ENCODE data around the gene CORO6.

The CORO6 gene

DNA sequence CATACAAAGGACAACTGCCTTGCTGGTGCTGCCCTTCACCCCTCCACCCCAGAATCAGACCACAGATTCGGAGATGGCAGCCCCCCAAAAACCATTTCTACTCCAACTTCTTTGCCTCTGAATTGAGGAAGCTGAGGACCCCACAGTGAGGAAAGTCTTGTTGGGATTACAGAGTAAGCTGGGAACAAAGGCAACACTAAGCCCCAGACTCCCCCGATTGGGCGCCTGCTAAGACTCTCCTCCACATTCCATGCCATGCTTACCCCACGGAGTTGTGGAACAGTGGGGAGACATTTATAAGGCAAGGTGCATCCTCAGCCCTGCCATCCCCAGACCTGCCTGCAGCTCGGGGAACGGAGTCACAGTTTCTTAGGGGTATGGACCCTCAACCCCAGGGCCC is 35.1 kb downstream of the CORO6 start:
- Histone ChIP-seq H2BK12ac (ENCODE audit: low read length) (no peak overlapping the region), H3K27me3 (ENCODE audit: control insufficient read depth in 3 of 3, insufficient read depth in 3 of 3, low read depth in 1 of 3, low read length in 3 of 3) (no peaks in the 10 kb centered on the region), H4K91ac (ENCODE audit: low read depth, low read length, poor library complexity) (no peak overlapping the region), H3K18ac (ENCODE audit: low read length) (no peak overlapping the region), H3K36me3 (replicated peaks in 1 of 2; ENCODE audit: control insufficient read depth in 2 of 2, insufficient read depth in 2 of 2, low read length in 2 of 2) (peaks cover 7 to 16% of the 10 kb centered on the region in 2 donors), H2BK5ac (ENCODE audit: low read length) (no peak overlapping the region), H2BK15ac (ENCODE audit: low read length) (no peak overlapping the region), H2BK120ac (ENCODE audit: low read depth, low read length) (no peak overlapping the region), H3K79me1 (ENCODE audit: low read depth, low read length) (peaks cover 15% of the 10 kb centered on the region), H4K8ac (ENCODE audit: low read depth, low read length) (no peak overlapping the region), H3K4ac (ENCODE audit: low read length) (no peak overlapping the region), H3K4me2 (ENCODE audit: insufficient read depth, low read length, poor library complexity, severe bottlenecking) (no peak overlapping the region), H3K9me3 (replicated peaks in 1 of 2; ENCODE audit: control insufficient read depth in 2 of 2, insufficient read depth in 1 of 2, low read depth in 1 of 2, low read length in 2 of 2) (no peaks in the 10 kb centered on the region), H2AFZ (ENCODE audit: low read length) (no peak overlapping the region), H2AK5ac (ENCODE audit: low read depth, low read length) (peak overlapping the region; percentile 90), H3K4me1 (ENCODE audit: control insufficient read depth in 2 of 2, insufficient read depth in 1 of 2, low read depth in 1 of 2, low read length in 2 of 2) (peaks cover 46 to 57% of the 10 kb centered on the region in 2 donors), H3K23ac (ENCODE audit: low read depth, low read length, poor library complexity) (peak overlapping the region; percentile 0), H3K14ac (ENCODE audit: low read length) (no peak overlapping the region), H3K4me3 (ENCODE audit: low read length in 2 of 2) (peak overlapping the region in 1 of 2 donors; percentile 66), H3K27ac (replicated peaks; ENCODE audit: low read length) (no peak overlapping the region), H3K9ac (ENCODE audit: low read depth, low read length, poor library complexity) (no peak overlapping the region)
- WGBS, 2 donors (ENCODE audit: extremely low coverage in 2 of 2, insufficient read length in 2 of 2, insufficient replicate concordance in 1 of 2) = no CpG with 5 or more reads among the region's 6 CpGs
- DNase-seq (ENCODE audit: low spot score) = no peak

DNA sequence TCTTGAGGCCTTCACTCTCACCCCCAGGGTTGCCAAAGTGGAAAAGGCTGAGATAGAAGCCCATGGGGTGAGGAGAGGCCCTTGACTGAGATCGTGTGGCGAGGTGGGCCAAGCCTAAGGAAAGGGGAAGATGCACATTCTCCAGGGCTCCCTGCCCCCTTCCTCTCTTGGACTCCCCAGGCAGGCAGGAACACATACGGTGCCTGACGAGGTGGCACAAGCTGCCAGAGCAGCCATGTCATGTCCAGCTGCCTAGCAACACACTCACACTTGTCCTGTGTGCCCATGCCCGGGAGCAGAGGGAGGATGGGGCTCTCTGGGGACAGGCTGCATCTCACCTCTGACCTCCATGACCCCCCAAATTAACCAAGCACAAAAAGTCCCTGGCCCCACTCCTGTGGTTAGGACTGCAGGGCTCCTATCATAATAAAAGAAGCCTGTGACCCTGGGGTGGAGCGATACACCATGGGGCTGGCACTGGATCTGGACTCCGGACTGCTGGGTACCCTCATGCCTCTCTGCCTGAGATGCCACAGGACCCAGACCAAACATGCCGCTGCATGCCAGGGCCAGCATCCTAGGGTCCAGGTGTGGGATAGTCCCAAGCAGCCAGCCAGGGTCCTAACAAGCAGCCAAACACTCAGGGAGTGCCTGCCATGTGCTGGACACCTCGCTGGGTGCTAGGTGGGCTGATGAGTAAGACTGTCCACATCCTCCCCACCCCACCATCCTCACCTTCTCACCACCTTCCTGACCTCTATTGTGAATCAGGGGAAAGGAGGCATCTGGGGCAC is 35.8 kb downstream of the CORO6 start:
- Histone ChIP-seq H2BK120ac (ENCODE audit: low read depth, low read length) (no peak overlapping the region), H2BK5ac (ENCODE audit: low read length) (no peak overlapping the region), H3K18ac (ENCODE audit: low read length) (peak overlapping the region; percentile 5), H4K8ac (ENCODE audit: low read depth, low read length) (no peak overlapping the region), H3K9ac (ENCODE audit: low read depth, low read length, poor library complexity) (no peak overlapping the region), H3K9me3 (replicated peaks in 1 of 2; ENCODE audit: control insufficient read depth in 2 of 2, insufficient read depth in 1 of 2, low read depth in 1 of 2, low read length in 2 of 2) (no peaks in the 10 kb centered on the region), H3K27ac (replicated peaks; ENCODE audit: low read length) (no peak overlapping the region), H2BK12ac (ENCODE audit: low read length) (peak overlapping the region; percentile 19), H3K27me3 (ENCODE audit: control insufficient read depth in 3 of 3, insufficient read depth in 3 of 3, low read depth in 1 of 3, low read length in 3 of 3) (no peaks in the 10 kb centered on the region), H3K23ac (ENCODE audit: low read depth, low read length, poor library complexity) (peak overlapping the region; percentile 0), H4K91ac (ENCODE audit: low read depth, low read length, poor library complexity) (no peak overlapping the region), H3K79me1 (ENCODE audit: low read depth, low read length) (peaks cover 15% of the 10 kb centered on the region), H3K4me2 (ENCODE audit: insufficient read depth, low read length, poor library complexity, severe bottlenecking) (no peak overlapping the region), H3K4me1 (ENCODE audit: control insufficient read depth in 2 of 2, insufficient read depth in 1 of 2, low read depth in 1 of 2, low read length in 2 of 2) (peaks cover 39 to 50% of the 10 kb centered on the region in 2 donors), H2AK5ac (ENCODE audit: low read depth, low read length) (peak overlapping the region; percentile 61), H2BK15ac (ENCODE audit: low read length) (no peak overlapping the region), H3K4ac (ENCODE audit: low read length) (no peak overlapping the region), H3K14ac (ENCODE audit: low read length) (no peak overlapping the region), H3K4me3 (ENCODE audit: low read length in 2 of 2) (peak overlapping the region in 1 of 2 donors; percentile 66), H3K36me3 (replicated peaks in 1 of 2; ENCODE audit: control insufficient read depth in 2 of 2, insufficient read depth in 2 of 2, low read length in 2 of 2) (peaks cover 14 to 23% of the 10 kb centered on the region in 2 donors), H2AFZ (ENCODE audit: low read length) (no peak overlapping the region)
- no CpG with 5 or more reads among the region's 9 CpGs for WGBS, 2 donors (ENCODE audit: extremely low coverage in 2 of 2, insufficient read length in 2 of 2, insufficient replicate concordance in 1 of 2)
- no peak for DNase-seq (ENCODE audit: low spot score)

DNA sequence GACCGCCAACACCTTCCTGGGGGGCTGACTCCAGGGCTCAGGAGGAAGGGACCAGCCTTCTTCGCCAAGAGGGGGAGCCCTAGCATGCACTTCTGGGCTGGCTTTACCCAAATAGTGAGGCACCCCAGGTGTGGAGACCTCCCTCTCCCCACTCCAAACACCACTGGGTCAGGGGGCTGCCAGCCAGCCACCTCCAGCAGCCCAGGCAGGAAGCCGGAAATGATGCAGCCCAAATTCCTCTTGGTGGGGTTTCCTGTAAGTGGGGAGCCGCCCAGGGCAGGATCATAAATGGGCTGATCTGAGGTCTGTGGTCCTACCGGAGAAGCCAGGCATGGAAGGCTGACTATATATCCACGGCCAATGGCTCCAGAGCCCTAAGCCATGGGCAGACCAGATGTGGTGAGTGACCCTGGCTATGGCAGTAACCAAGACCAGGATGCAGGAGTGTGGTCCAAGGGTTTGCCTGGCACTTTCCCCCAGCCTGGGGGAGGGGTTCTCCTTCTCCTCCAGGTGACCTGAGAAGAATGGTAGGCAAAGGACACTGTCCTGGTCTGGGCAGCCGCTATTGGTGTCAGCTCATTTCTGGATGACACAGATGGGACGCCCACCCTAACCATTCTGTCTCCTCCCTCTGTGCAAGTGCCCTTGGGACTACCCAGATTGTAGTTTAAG is 37.5 kb downstream of the CORO6 start:
- Histone ChIP-seq H3K14ac (ENCODE audit: low read length) (no peak overlapping the region), H3K79me1 (ENCODE audit: low read depth, low read length) (peaks cover 17% of the 10 kb centered on the region), H3K9ac (ENCODE audit: low read depth, low read length, poor library complexity) (no peak overlapping the region), H2AK5ac (ENCODE audit: low read depth, low read length) (peak overlapping the region; percentile 58), H3K4me2 (ENCODE audit: insufficient read depth, low read length, poor library complexity, severe bottlenecking) (no peak overlapping the region), H3K27ac (replicated peaks; ENCODE audit: low read length) (no peak overlapping the region), H3K4me1 (ENCODE audit: control insufficient read depth in 2 of 2, insufficient read depth in 1 of 2, low read depth in 1 of 2, low read length in 2 of 2) (peaks cover 24 to 40% of the 10 kb centered on the region in 2 donors), H3K36me3 (replicated peaks in 1 of 2; ENCODE audit: control insufficient read depth in 2 of 2, insufficient read depth in 2 of 2, low read length in 2 of 2) (peaks cover 17 to 34% of the 10 kb centered on the region in 2 donors), H3K9me3 (replicated peaks in 1 of 2; ENCODE audit: control insufficient read depth in 2 of 2, insufficient read depth in 1 of 2, low read depth in 1 of 2, low read length in 2 of 2) (no peaks in the 10 kb centered on the region), H2BK5ac (ENCODE audit: low read length) (peak overlapping the region; percentile 72), H2BK120ac (ENCODE audit: low read depth, low read length) (no peak overlapping the region), H3K4me3 (ENCODE audit: low read length in 2 of 2) (no peak overlapping the region), H4K91ac (ENCODE audit: low read depth, low read length, poor library complexity) (no peak overlapping the region), H3K18ac (ENCODE audit: low read length) (peak overlapping the region; percentile 62), H2BK15ac (ENCODE audit: low read length) (peak overlapping the region; percentile 30), H3K23ac (ENCODE audit: low read depth, low read length, poor library complexity) (no peak overlapping the region), H2BK12ac (ENCODE audit: low read length) (no peak overlapping the region), H2AFZ (ENCODE audit: low read length) (no peak overlapping the region), H4K8ac (ENCODE audit: low read depth, low read length) (no peak overlapping the region), H3K4ac (ENCODE audit: low read length) (no peak overlapping the region), H3K27me3 (ENCODE audit: control insufficient read depth in 3 of 3, insufficient read depth in 3 of 3, low read depth in 1 of 3, low read length in 3 of 3) (no peaks in the 10 kb centered on the region)
- WGBS, 2 donors (ENCODE audit: extremely low coverage in 2 of 2, insufficient read length in 2 of 2, insufficient replicate concordance in 1 of 2) = no CpG with 5 or more reads among the region's 8 CpGs
- DNase-seq (ENCODE audit: low spot score) = no peak

DNA sequence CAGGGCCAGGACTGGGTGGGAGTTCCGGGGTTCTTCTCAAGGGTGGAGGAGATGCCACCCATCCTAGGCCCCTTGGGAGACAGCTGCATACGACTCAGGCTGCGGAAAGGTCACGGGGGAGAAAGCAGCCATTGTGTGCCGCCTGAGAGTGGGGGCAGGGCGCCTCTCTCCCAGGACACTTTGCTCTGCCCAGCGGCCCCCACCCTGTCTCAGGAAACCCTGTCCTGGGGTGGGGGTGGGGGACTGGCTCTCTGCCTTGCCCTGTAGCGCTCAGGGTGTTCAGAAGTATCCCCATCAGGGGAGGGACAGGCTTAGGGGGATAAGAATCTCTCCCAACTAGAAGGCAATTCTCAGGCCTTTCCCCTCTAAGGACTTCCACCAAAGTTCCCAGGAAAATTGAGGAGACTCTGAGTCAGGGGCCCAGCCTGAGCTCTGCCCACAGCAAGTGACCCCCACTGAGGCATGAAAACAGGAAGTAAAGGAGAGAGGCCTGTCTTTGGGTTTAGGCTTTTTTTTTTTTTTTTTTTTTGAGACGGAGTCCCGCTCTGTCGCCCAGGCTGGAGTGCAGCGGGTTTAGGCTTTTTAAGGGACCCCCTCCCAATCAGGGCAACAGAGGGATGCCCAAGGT is 38.1 kb downstream of the CORO6 start:
- Histone ChIP-seq H3K27ac (replicated peaks; ENCODE audit: low read length) (peak overlapping the region; percentile 20), H3K4me3 (ENCODE audit: low read length in 2 of 2) (no peak overlapping the region), H3K4me2 (ENCODE audit: insufficient read depth, low read length, poor library complexity, severe bottlenecking) (no peak overlapping the region), H2AFZ (ENCODE audit: low read length) (no peak overlapping the region), H3K4me1 (ENCODE audit: control insufficient read depth in 2 of 2, insufficient read depth in 1 of 2, low read depth in 1 of 2, low read length in 2 of 2) (peaks cover 20 to 34% of the 10 kb centered on the region in 2 donors), H3K23ac (ENCODE audit: low read depth, low read length, poor library complexity) (no peak overlapping the region), H3K18ac (ENCODE audit: low read length) (peak overlapping the region; percentile 41), H3K4ac (ENCODE audit: low read length) (no peak overlapping the region), H3K9me3 (replicated peaks in 1 of 2; ENCODE audit: control insufficient read depth in 2 of 2, insufficient read depth in 1 of 2, low read depth in 1 of 2, low read length in 2 of 2) (no peaks in the 10 kb centered on the region), H3K79me1 (ENCODE audit: low read depth, low read length) (peaks cover 17% of the 10 kb centered on the region), H4K8ac (ENCODE audit: low read depth, low read length) (no peak overlapping the region), H4K91ac (ENCODE audit: low read depth, low read length, poor library complexity) (no peak overlapping the region), H2BK5ac (ENCODE audit: low read length) (peak overlapping the region; percentile 72), H3K9ac (ENCODE audit: low read depth, low read length, poor library complexity) (no peak overlapping the region), H3K14ac (ENCODE audit: low read length) (peak overlapping the region; percentile 25), H2AK5ac (ENCODE audit: low read depth, low read length) (peak overlapping the region; percentile 58), H2BK15ac (ENCODE audit: low read length) (peak overlapping the region; percentile 38), H3K36me3 (replicated peaks in 1 of 2; ENCODE audit: control insufficient read depth in 2 of 2, insufficient read depth in 2 of 2, low read length in 2 of 2) (peaks cover 24 to 40% of the 10 kb centered on the region in 2 donors), H3K27me3 (ENCODE audit: control insufficient read depth in 3 of 3, insufficient read depth in 3 of 3, low read depth in 1 of 3, low read length in 3 of 3) (no peaks in the 10 kb centered on the region), H2BK120ac (ENCODE audit: low read depth, low read length) (peak overlapping the region; percentile 50), H2BK12ac (ENCODE audit: low read length) (no peak overlapping the region)
- WGBS, 2 donors (ENCODE audit: extremely low coverage in 2 of 2, insufficient read length in 2 of 2, insufficient replicate concordance in 1 of 2) = no CpG with 5 or more reads among the region's 12 CpGs
- DNase-seq (ENCODE audit: low spot score) = no peak
